K562 (cell line): Measurements from ENCODE around the gene ALDH16A1. TPM values are rescaled to one million over a fixed set of nuclear protein-coding genes. Genes with fewer than 3 reads are reported as not detected.
A peak's percentile ranks its signal among the peaks of the same experiment; 100 is the strongest.

Source experiments
- ATAC-seq: fragments of 200-7000 bp; cut with Tn5 transposase; 3 replicates; pipeline ENCODE4 v1.9.1; 2020; ENCODE audit warnings: moderate library complexity
- BruUV-seq: library from RNA; stranded (reverse); fragments of 400-500 nt; replicated peaks from 2 replicates; lab custom pipeline; 2021; lab: Mats Ljungman, UMichigan
- CTCF ChIA-PET: fragments of 300-600 bp; formaldehyde crosslinking; extraction: SDS; loops from one replicate; lab custom pipeline; 2021; ENCODE audit warnings: low intra/inter-chr PET ratio; lab: Yijun Ruan, JAX
- POLR2A ChIA-PET: fragments of 300-600, 350-650 bp; sonication (Branson Sonifier 250); formaldehyde crosslinking; extraction: SDS; loops from one replicate; lab custom pipeline; 2021; ENCODE audit warnings: antibody characterized with exemption, inconsistent platforms; lab: Yijun Ruan, JAX
- DNase-seq, 4 experiments: peaks; one replicate each; pipeline versions ENCODE4 v3.0.0 to v3.0.0-alpha.2; 2011 to 2018; ENCODE audit warnings: low spot score in 3 of 4, mixed read lengths in 3 of 4; ENCODE audit errors: extremely low read depth in 1 of 4
- FAIRE-seq: peaks from 2 replicates; lab custom pipeline; 2011; peaks lifted over from hg19 to GRCh38; lab: Jason Lieb, UNC
- H2AFZ ChIP-seq: 2 replicates; pipeline ENCODE4 v1.6.0; 2011; ENCODE audit warnings: low read depth, low read length, control low read depth, inconsistent platforms
- H3K27ac ChIP-seq: fragments of 200-600 bp; 3 replicates; pipeline ENCODE4 v1.8.0; 2011; ENCODE audit warnings: low read depth, mild to moderate bottlenecking, control low read depth, inconsistent platforms, low read length, moderate library complexity, mixed read lengths; ENCODE audit errors: extremely low read depth
- H3K27me3 ChIP-seq, 2 experiments: fragments of 300-600 bp in 1 of 2; 2 replicates in 1 of 2; 3 replicates in 1 of 2; pipeline versions ENCODE4 v1.6.0 to v1.8.0; 2011; ENCODE audit warnings: inconsistent platforms in 2 of 2, low read length in 2 of 2, mild to moderate bottlenecking in 1 of 2, mixed read lengths in 1 of 2, moderate library complexity in 1 of 2; ENCODE audit not compliant: control insufficient read depth in 2 of 2, insufficient read depth in 2 of 2
- H3K36me3 ChIP-seq: fragments of 300-600 bp; 3 replicates; pipeline ENCODE4 v1.8.0; 2011; ENCODE audit warnings: mild to moderate bottlenecking, low read length, inconsistent platforms; ENCODE audit not compliant: control insufficient read depth, insufficient read depth
- H3K4me1 ChIP-seq, 2 experiments: fragments of 200-600 bp in 1 of 2; replicated peaks in 1 of 2; 2 replicates in 1 of 2; 3 replicates in 1 of 2; pipeline versions ENCODE4 v1.5.1 to v1.8.0; 2011; ENCODE audit warnings: inconsistent platforms in 2 of 2, low read length in 2 of 2, mild to moderate bottlenecking in 1 of 2, mixed read lengths in 1 of 2, moderate library complexity in 1 of 2; ENCODE audit not compliant: control insufficient read depth in 2 of 2, insufficient read depth in 2 of 2
- H3K4me2 ChIP-seq: 2 replicates; pipeline ENCODE4 v1.6.1; 2011; ENCODE audit warnings: low read length, control low read depth, inconsistent platforms, mixed read lengths; ENCODE audit not compliant: insufficient read depth
- H3K4me3 ChIP-seq: fragments of 200-600 bp; sonication (generic), shearing (Covaris generic); 2 replicates; pipeline ENCODE4 v1.5.1; 2016; ENCODE audit warnings: control low read depth, inconsistent platforms
- H3K79me2 ChIP-seq: fragments of 200-600 bp; 3 replicates; pipeline ENCODE4 v1.8.0; 2011; ENCODE audit warnings: low read length, inconsistent platforms; ENCODE audit not compliant: control insufficient read depth, insufficient read depth
- H3K9ac ChIP-seq, 2 experiments: 2 replicates each; pipeline versions ENCODE4 v1.6.0 to v1.6.1; 2011; ENCODE audit warnings: low read depth in 2 of 2, low read length in 2 of 2, control low read depth in 1 of 2, inconsistent platforms in 1 of 2, mild to moderate bottlenecking in 1 of 2, mixed read lengths in 1 of 2; ENCODE audit not compliant: insufficient read depth in 1 of 2
- H3K9me1 ChIP-seq: one replicate; pipeline ENCODE4 v1.6.0; 2011; ENCODE audit warnings: inconsistent platforms, mild to moderate bottlenecking, low read length, moderate library complexity; ENCODE audit not compliant: control insufficient read depth, insufficient read depth
- H3K9me3 ChIP-seq: replicated peaks from 2 replicates; pipeline ENCODE4 v1.5.1; 2011; ENCODE audit warnings: low read depth, low read length, inconsistent platforms; ENCODE audit not compliant: control insufficient read depth, insufficient read depth
- H4K20me1 ChIP-seq: replicated peaks from 2 replicates; pipeline ENCODE4 v1.6.1; 2011; ENCODE audit warnings: low read length, inconsistent platforms, mixed read lengths; ENCODE audit not compliant: control insufficient read depth, insufficient read depth
- ATF2 ChIP-seq: sonication (generic); formaldehyde crosslinking; IDR thresholded peaks from 2 replicates; pipeline ENCODE4 v1.8.1; 2022; ENCODE audit warnings: missing genetic modification reagents
- EGR1 ChIP-seq: fragments of 450-650 bp; conservative IDR thresholded peaks from 2 replicates; pipeline ENCODE4 v1.6.1; 2017; ENCODE audit warnings: mild to moderate bottlenecking
- MAFF ChIP-seq: IDR thresholded peaks from 2 replicates; pipeline ENCODE4 v1.6.1; 2012; ENCODE audit warnings: low read length, improper control_type of control experiment
- PCBP2 ChIP-seq: fragments of 200-400 bp; formaldehyde crosslinking; IDR thresholded peaks from 2 replicates; pipeline ENCODE4 v1.6.1; 2018; ENCODE audit warnings: low read length, low read depth, mild to moderate bottlenecking, moderate library complexity; ENCODE audit not compliant: poor library complexity, severe bottlenecking
- RUNX1 ChIP-seq: sonication (generic); IDR thresholded peaks from 2 replicates; pipeline ENCODE4 v1.6.1; 2016; ENCODE audit warnings: antibody characterized with exemption, low read depth
- U2AF2 ChIP-seq: fragments of 200-400 bp; formaldehyde crosslinking; optimal IDR thresholded peaks from 2 replicates; pipeline ENCODE3; 2017; ENCODE audit warnings: low read depth, mild to moderate bottlenecking, low read length
- ZNF282 ChIP-seq: sonication (generic); formaldehyde crosslinking; IDR thresholded peaks from 2 replicates; pipeline ENCODE4 v1.8.1; 2023; ENCODE audit warnings: missing genetic modification reagents
- ZNF561 ChIP-seq: fragments of 450-650 bp; formaldehyde crosslinking; conservative IDR thresholded peaks from 2 replicates; pipeline ENCODE4 v1.4.0; 2020; ENCODE audit warnings: mild to moderate bottlenecking, moderate library complexity
- WGBS: fragments of 100-300 bp; shearing (Covaris generic); methylation state at CpG from one replicate; pipeline ENCODE4 v1.1.6; 2016; ENCODE audit warnings: low coverage, mixed read lengths; ENCODE audit not compliant: insufficient coverage; ENCODE audit errors: missing lambda C conversion rate; 5-methylcytosine and 5-hydroxymethylcytosine counted together
- in situ Hi-C: fragments of 300-500 bp; cut with MboI; formaldehyde crosslinking; loops from 4 replicates; pipeline ENCODE4 v1.15.0; 2018; ENCODE audit warnings: inconsistent platforms, mixed read lengths
- intact Hi-C: fragments of 100-400 bp; cut with micrococcal nuclease; formaldehyde crosslinking; loops from 2 replicates; pipeline ENCODE4 v1.14.2; 2022
- polyA plus RNA-seq, 8 experiments: library from polyadenylated mRNA; depleted of rRNA in 4 of 8; stranded (reverse) in 5 of 8; unstranded in 3 of 8; fragments of >200 nt; fragmentation: Nextera tagmentation in 2 of 8; fragmentation: Illumina TruSeq in 1 of 8; extraction: Ambion mirVana in 2 of 8; extraction: Trizol in 1 of 8; gene quantifications; 2 replicates each; pipeline versions ENCODE4 v1.2.1 to v1.2.3, GENCODE V29; 2011 to 2014; ENCODE audit warnings: inconsistent platforms in 1 of 8, missing spikeins in 1 of 8
- total RNA-seq, 7 experiments: library from RNA; depleted of rRNA in 6 of 7; stranded (reverse); fragments of >200 nt in 6 of 7; fragmentation: Illumina TruSeq in 2 of 7; extraction: Trizol in 2 of 7; gene quantifications; 2 replicates each; pipeline versions ENCODE4 v1.2.1 to v1.2.3, GENCODE V29; 2011 to 2021; ENCODE audit warnings: low replicate concordance in 1 of 7
- TF ChIP-seq, protein P1 (sequence below): sonication (generic); formaldehyde crosslinking; IDR thresholded peaks from 2 replicates; pipeline ENCODE4 v1.4.0; 2020; ENCODE audit warnings: mild to moderate bottlenecking, missing genetic modification reagents
- TF ChIP-seq, protein P2 (sequence below): sonication (generic); formaldehyde crosslinking; IDR thresholded peaks from 2 replicates; pipeline ENCODE4 v1.5.0; 2020; ENCODE audit warnings: missing genetic modification reagents
- TF ChIP-seq, protein P3 (sequence below): sonication (generic); formaldehyde crosslinking; IDR thresholded peaks from 2 replicates; pipeline ENCODE4 v1.8.1; 2023; ENCODE audit warnings: missing genetic modification reagents, mild to moderate bottlenecking, borderline replicate concordance

Gene ALDH16A1
- total and polyA plus RNA-seq, 9 of the 15 experiments (the other 6 are each of a cell fraction or from before 2014, with no cell fraction given), result 2.2 to 52.2 (median 7.6) TPM

- H3K4me2 ChIP-seq, result peak overlapping the region; percentile 31; the same call in 1 of the 2 replicates
- WGBS, result 28% methylated on average over 14 of the region's 14 CpGs
- peaks cover 13% of the 10 kb centered on the region for H3K79me2 ChIP-seq
- DNase-seq (peak in 3 of 4 experiments; percentile 24 to 81 (median 56)), FAIRE-seq (peak; percentile 89), ATAC-seq (peak; percentile 73)
- in situ Hi-C loops, result no loop called here
- peaks cover 7% of the 10 kb centered on the region for H3K9me1 ChIP-seq
- no peaks in the 10 kb centered on the region for H3K9me3 ChIP-seq
- no TSS peak for BruUV-seq
- peaks cover 29 to 36% of the 10 kb centered on the region in 2 experiments; a peak in 4 of 5 replicates for H3K4me1 ChIP-seq
- peaks cover 22% of the 10 kb centered on the region for H3K36me3 ChIP-seq
- H2AFZ ChIP-seq, result peak overlapping the region; percentile 85
- H3K4me3 ChIP-seq, result no peak overlapping the region
- no peaks in the 10 kb centered on the region for H3K27me3 ChIP-seq
- H3K9ac ChIP-seq, result 0 out of 4 replicates have a peak overlapping the region, but pooled peaks of 1 of the 2 experiments have one; percentile 16
- CTCF ChIA-PET, result interaction anchor here (0.7 to 2.2 kb wide), 5 partner anchors 29 to 173 kb away, joined by 3 to 14 read pairs (median 4); partner anchors contain the start of gene FLT3LG
- H4K20me1 ChIP-seq, result peaks cover 23% of the 10 kb centered on the region
- POLR2A ChIA-PET, result interaction anchor here (0.6 to 1.3 kb wide), 2 partner anchors 16 to 43 kb away, joined by 3 to 4 read pairs; partner anchors contain the start of gene RPL13A
- intact Hi-C loops, result loop anchor here (1.0 kb wide), 2 partner anchors 29 to 175 kb away; partner anchors contain the start of gene FLT3LG
- no peak overlapping the region for H3K27ac ChIP-seq
- TF ChIP-seq ATF2 (CRISPR knock-in tag) (no peak), MAFF (no peak), U2AF2 (no peak), RUNX1 (no peak), ZNF282 (CRISPR knock-in tag) (no peak), PCBP2 (no peak), ZNF561 (CRISPR knock-in tag) (no peak), EGR1 (no peak)
- TF ChIP-seq, protein P1, sequence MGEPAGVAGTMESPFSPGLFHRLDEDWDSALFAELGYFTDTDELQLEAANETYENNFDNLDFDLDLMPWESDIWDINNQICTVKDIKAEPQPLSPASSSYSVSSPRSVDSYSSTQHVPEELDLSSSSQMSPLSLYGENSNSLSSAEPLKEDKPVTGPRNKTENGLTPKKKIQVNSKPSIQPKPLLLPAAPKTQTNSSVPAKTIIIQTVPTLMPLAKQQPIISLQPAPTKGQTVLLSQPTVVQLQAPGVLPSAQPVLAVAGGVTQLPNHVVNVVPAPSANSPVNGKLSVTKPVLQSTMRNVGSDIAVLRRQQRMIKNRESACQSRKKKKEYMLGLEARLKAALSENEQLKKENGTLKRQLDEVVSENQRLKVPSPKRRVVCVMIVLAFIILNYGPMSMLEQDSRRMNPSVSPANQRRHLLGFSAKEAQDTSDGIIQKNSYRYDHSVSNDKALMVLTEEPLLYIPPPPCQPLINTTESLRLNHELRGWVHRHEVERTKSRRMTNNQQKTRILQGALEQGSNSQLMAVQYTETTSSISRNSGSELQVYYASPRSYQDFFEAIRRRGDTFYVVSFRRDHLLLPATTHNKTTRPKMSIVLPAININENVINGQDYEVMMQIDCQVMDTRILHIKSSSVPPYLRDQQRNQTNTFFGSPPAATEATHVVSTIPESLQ (CRISPR knock-in tag), result no peak
- TF ChIP-seq, protein P2, sequence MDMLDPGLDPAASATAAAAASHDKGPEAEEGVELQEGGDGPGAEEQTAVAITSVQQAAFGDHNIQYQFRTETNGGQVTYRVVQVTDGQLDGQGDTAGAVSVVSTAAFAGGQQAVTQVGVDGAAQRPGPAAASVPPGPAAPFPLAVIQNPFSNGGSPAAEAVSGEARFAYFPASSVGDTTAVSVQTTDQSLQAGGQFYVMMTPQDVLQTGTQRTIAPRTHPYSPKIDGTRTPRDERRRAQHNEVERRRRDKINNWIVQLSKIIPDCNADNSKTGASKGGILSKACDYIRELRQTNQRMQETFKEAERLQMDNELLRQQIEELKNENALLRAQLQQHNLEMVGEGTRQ (CRISPR knock-in tag), result no peak
- TF ChIP-seq, protein P3, sequence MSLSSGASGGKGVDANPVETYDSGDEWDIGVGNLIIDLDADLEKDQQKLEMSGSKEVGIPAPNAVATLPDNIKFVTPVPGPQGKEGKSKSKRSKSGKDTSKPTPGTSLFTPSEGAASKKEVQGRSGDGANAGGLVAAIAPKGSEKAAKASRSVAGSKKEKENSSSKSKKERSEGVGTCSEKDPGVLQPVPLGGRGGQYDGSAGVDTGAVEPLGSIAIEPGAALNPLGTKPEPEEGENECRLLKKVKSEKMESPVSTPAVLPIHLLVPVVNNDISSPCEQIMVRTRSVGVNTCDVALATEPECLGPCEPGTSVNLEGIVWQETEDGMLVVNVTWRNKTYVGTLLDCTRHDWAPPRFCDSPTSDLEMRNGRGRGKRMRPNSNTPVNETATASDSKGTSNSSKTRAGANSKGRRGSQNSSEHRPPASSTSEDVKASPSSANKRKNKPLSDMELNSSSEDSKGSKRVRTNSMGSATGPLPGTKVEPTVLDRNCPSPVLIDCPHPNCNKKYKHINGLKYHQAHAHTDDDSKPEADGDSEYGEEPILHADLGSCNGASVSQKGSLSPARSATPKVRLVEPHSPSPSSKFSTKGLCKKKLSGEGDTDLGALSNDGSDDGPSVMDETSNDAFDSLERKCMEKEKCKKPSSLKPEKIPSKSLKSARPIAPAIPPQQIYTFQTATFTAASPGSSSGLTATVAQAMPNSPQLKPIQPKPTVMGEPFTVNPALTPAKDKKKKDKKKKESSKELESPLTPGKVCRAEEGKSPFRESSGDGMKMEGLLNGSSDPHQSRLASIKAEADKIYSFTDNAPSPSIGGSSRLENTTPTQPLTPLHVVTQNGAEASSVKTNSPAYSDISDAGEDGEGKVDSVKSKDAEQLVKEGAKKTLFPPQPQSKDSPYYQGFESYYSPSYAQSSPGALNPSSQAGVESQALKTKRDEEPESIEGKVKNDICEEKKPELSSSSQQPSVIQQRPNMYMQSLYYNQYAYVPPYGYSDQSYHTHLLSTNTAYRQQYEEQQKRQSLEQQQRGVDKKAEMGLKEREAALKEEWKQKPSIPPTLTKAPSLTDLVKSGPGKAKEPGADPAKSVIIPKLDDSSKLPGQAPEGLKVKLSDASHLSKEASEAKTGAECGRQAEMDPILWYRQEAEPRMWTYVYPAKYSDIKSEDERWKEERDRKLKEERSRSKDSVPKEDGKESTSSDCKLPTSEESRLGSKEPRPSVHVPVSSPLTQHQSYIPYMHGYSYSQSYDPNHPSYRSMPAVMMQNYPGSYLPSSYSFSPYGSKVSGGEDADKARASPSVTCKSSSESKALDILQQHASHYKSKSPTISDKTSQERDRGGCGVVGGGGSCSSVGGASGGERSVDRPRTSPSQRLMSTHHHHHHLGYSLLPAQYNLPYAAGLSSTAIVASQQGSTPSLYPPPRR (CRISPR knock-in tag), result no peak
These were observed 50.0 kb downstream of the ALDH16A1 start for GRCh38 chr19:49502866-49503581.
